Measurements from ENCODE around the gene DLG5. TPM values are rescaled to one million over a fixed set of nuclear protein-coding genes. Genes with fewer than 3 reads are reported as not detected.

The DLG5 gene
- total and polyA plus RNA-seq, 9 of the 15 experiments (the other 6 are each of a cell fraction or from before 2014, with no cell fraction given): 1.4 to 26.8 (median 11.2) TPM

GRCh38 chr10:77941790-77942189 is 15.2 kb upstream of the DLG5 start:
- in situ Hi-C loops (cut with MboI): no loop called here
- Histone ChIP-seq H3K9me3 (replicated peaks; ENCODE audit: control insufficient read depth, insufficient read depth, low read depth, low read length) (no peaks in the 10 kb centered on the region), H3K9me1 (ENCODE audit: control insufficient read depth, insufficient read depth, low read length) (no peaks in the 10 kb centered on the region), H2AFZ (ENCODE audit: low read depth, low read length) (no peak overlapping the region), H3K4me1 (replicated peaks in 1 of 2; ENCODE audit: control insufficient read depth in 2 of 2, insufficient read depth in 2 of 2, low read length in 2 of 2) (peaks cover 9 to 20% of the 10 kb centered on the region in 2 experiments; a peak in 4 of 5 replicates), H3K36me3 (ENCODE audit: control insufficient read depth, insufficient read depth, low read length) (no peaks in the 10 kb centered on the region), H3K4me2 (ENCODE audit: insufficient read depth, low read length) (no peak overlapping the region), H4K20me1 (replicated peaks; ENCODE audit: control insufficient read depth, insufficient read depth, low read length) (no peaks in the 10 kb centered on the region), H3K79me2 (ENCODE audit: control insufficient read depth, insufficient read depth, low read length) (no peaks in the 10 kb centered on the region), H3K27ac (ENCODE audit: extremely low read depth, low read depth, low read length) (no peak overlapping the region), H3K4me3 (no peak overlapping the region), H3K27me3 (ENCODE audit: control insufficient read depth in 2 of 2, insufficient read depth in 2 of 2, low read length in 2 of 2) (no peaks in the 10 kb centered on the region), H3K9ac (ENCODE audit: insufficient read depth in 1 of 2, low read depth in 2 of 2, low read length in 2 of 2) (no peak overlapping the region)
- BruUV-seq (replicated peaks): no TSS peak
- ChIA-PET POLR2A (interaction anchor here (0.6 to 9.1 kb wide), 3 partner anchors 18 to 68 kb away, joined by 3 to 89 read pairs (median 3); partner anchors contain the start of gene DLG5), CTCF (ENCODE audit: low intra/inter-chr PET ratio) (no interaction called here)
- TF ChIP-seq CBFA2T3 (IDR thresholded peaks at IDR 0.05) (peak; percentile 74), CXXC5 (CRISPR knock-in tag; IDR thresholded peaks at IDR 0.05) (no peak), PKNOX1 (IDR thresholded peaks at IDR 0.05) (peak; percentile 36; the same call in 1 of the 2 replicates)
- WGBS (ENCODE audit: insufficient coverage, low coverage, missing lambda C conversion rate): 73% methylated on average over 6 of the region's 6 CpGs
- FAIRE-seq: no peak
- no peak for ATAC-seq
- intact Hi-C loops (cut with micrococcal nuclease): no loop called here
- no peak for DNase-seq (ENCODE audit: extremely low read depth in 1 of 4, low spot score in 3 of 4)

- H3K4me1 ChIP-seq (replicated peaks in 1 of 2; ENCODE audit: control insufficient read depth in 2 of 2, insufficient read depth in 2 of 2, low read length in 2 of 2): peaks cover 9 to 23% of the 10 kb centered on the region in 2 experiments; a peak in 4 of 5 replicates
- intact Hi-C loops (cut with micrococcal nuclease) (no loop called here), in situ Hi-C loops (cut with MboI) (no loop called here)
- no peak for FAIRE-seq
- ChIA-PET POLR2A (interaction anchor here (1.0 to 9.1 kb wide), 3 partner anchors 10 to 17 kb away, joined by 3 to 89 read pairs (median 3); partner anchors contain the start of gene DLG5), CTCF (ENCODE audit: low intra/inter-chr PET ratio) (no interaction called here)
- no peaks in the 10 kb centered on the region for H3K9me3 ChIP-seq (replicated peaks; ENCODE audit: control insufficient read depth, insufficient read depth, low read depth, low read length)
- ATAC-seq: no peak
- H3K27me3 ChIP-seq (ENCODE audit: control insufficient read depth in 2 of 2, insufficient read depth in 2 of 2, low read length in 2 of 2): no peaks in the 10 kb centered on the region
- H3K27ac ChIP-seq (ENCODE audit: extremely low read depth, low read depth, low read length): no peak overlapping the region
- DNase-seq (ENCODE audit: extremely low read depth in 1 of 4, low spot score in 3 of 4): no peak
- H4K20me1 ChIP-seq (replicated peaks; ENCODE audit: control insufficient read depth, insufficient read depth, low read length): no peaks in the 10 kb centered on the region
- no peaks in the 10 kb centered on the region for H3K79me2 ChIP-seq (ENCODE audit: control insufficient read depth, insufficient read depth, low read length)
- no peak overlapping the region for H3K9ac ChIP-seq (ENCODE audit: insufficient read depth in 1 of 2, low read depth in 2 of 2, low read length in 2 of 2)
- H3K9me1 ChIP-seq (ENCODE audit: control insufficient read depth, insufficient read depth, low read length): no peaks in the 10 kb centered on the region
- BruUV-seq (replicated peaks): no TSS peak
- 34% methylated on average over 3 of the region's 3 CpGs for WGBS (ENCODE audit: insufficient coverage, low coverage, missing lambda C conversion rate)
- no peak overlapping the region for H3K4me2 ChIP-seq (ENCODE audit: insufficient read depth, low read length)
- peak overlapping the region; percentile 43 for H2AFZ ChIP-seq (ENCODE audit: low read depth, low read length)
- H3K36me3 ChIP-seq (ENCODE audit: control insufficient read depth, insufficient read depth, low read length): no peaks in the 10 kb centered on the region
- H3K4me3 ChIP-seq: no peak overlapping the region
- no peak for TF ChIP-seq ZNF407 (IDR thresholded peaks at IDR 0.05; ENCODE audit: low read depth)
- TF ChIP-seq ADNP (tag; IDR thresholded peaks at IDR 0.05): peak; percentile 72
Observed at GRCh38 chr10:77940627-77941026, 14.1 kb upstream of the DLG5 start.
